Measurements from ENCODE around the gene KLK12.

DNA sequence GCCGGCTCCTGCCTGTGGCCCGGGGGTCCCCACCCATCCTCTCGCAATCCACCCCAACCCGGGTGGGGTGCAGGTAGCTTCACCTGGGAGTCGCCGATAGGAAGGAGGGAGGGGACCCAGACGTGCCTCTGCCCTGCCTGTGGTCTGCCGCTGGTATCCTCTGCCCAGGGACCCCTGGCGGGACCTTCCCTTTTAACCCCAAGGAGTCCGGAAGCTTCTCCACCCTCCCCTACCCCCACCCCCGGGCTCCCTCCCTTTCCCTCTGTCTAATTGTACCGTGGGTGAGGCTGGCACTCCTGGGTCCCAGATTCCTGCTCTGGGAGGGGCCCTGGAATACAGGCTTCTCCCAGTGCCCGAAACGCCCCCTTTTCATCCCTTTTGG lies 15.3 kb downstream of the KLK12 start, which contains the start of gene KLK10:
- TF ChIP-seq POLR2A (IDR thresholded peaks at IDR 0.05) (no peak), POLR2AphosphoS5 (IDR thresholded peaks at IDR 0.05) (no peak)
- TF ChIP-seq, protein P1, sequence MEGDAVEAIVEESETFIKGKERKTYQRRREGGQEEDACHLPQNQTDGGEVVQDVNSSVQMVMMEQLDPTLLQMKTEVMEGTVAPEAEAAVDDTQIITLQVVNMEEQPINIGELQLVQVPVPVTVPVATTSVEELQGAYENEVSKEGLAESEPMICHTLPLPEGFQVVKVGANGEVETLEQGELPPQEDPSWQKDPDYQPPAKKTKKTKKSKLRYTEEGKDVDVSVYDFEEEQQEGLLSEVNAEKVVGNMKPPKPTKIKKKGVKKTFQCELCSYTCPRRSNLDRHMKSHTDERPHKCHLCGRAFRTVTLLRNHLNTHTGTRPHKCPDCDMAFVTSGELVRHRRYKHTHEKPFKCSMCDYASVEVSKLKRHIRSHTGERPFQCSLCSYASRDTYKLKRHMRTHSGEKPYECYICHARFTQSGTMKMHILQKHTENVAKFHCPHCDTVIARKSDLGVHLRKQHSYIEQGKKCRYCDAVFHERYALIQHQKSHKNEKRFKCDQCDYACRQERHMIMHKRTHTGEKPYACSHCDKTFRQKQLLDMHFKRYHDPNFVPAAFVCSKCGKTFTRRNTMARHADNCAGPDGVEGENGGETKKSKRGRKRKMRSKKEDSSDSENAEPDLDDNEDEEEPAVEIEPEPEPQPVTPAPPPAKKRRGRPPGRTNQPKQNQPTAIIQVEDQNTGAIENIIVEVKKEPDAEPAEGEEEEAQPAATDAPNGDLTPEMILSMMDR (IDR thresholded peaks at IDR 0.05), result no peak

Measured in gastroesophageal sphincter (tissue), 3 donors.